IMR-90 (cell line): ENCODE data around the gene FAHD1. TPM values are rescaled to one million over a fixed set of nuclear protein-coding genes. Genes with fewer than 3 reads are reported as not detected.

Experiments used
- ATAC-seq: fragments of 200-7000 bp; cut with Tn5 transposase; 2 replicates; pipeline ENCODE4 v1.9.1; 2020; ENCODE audit warnings: low read depth, mild to moderate bottlenecking, moderate library complexity
- BruUV-seq: library from RNA; stranded (reverse); fragments of 400-500 nt; replicated peaks from 2 replicates; lab custom pipeline; 2021; lab: Mats Ljungman, UMichigan
- CTCF ChIA-PET: fragments of 300-600 bp; formaldehyde crosslinking; extraction: SDS; loops from one replicate; lab custom pipeline; 2021; ENCODE audit warnings: antibody characterized with exemption; lab: Yijun Ruan, JAX
- POLR2A ChIA-PET: fragments of 300-600 bp; sonication (Branson Sonifier 250); formaldehyde crosslinking; loops from one replicate; lab custom pipeline; 2022; ENCODE audit warnings: antibody characterized with exemption; ENCODE audit not compliant: unreplicated experiment; lab: Charles Lee
- DNase-seq: peaks from one replicate; pipeline ENCODE4 v3.0.0; 2013
- H2AFZ ChIP-seq: replicated peaks from 2 replicates; pipeline ENCODE3; 2013; ENCODE audit warnings: low read length, mild to moderate bottlenecking; ENCODE audit not compliant: poor library complexity
- H2AK5ac ChIP-seq: 2 replicates; pipeline ENCODE4 v1.6.1; 2013; ENCODE audit warnings: low read depth, low read length, inconsistent platforms
- H2AK9ac ChIP-seq: replicated peaks from 2 replicates; pipeline ENCODE3; 2013; ENCODE audit warnings: mild to moderate bottlenecking, low read depth, low read length, moderate library complexity; ENCODE audit not compliant: poor library complexity
- H2BK120ac ChIP-seq: 2 replicates; pipeline ENCODE4 v1.6.1; 2013; ENCODE audit warnings: low read depth, low read length, inconsistent platforms
- H2BK15ac ChIP-seq: 3 replicates; pipeline ENCODE4 v1.6.1; 2013; ENCODE audit warnings: low read depth, low read length, inconsistent platforms
- H2BK20ac ChIP-seq: 2 replicates; pipeline ENCODE4 v1.6.1; 2013; ENCODE audit warnings: low read depth, mild to moderate bottlenecking, inconsistent platforms, low read length, moderate library complexity
- H2BK5ac ChIP-seq: 2 replicates; pipeline ENCODE4 v1.6.1; 2013; ENCODE audit warnings: mild to moderate bottlenecking, low read depth, low read length, inconsistent platforms; ENCODE audit not compliant: poor library complexity, severe bottlenecking
- H3K14ac ChIP-seq: replicated peaks from 2 replicates; pipeline ENCODE4 v1.6.1; 2013; ENCODE audit warnings: low read depth, low read length, inconsistent platforms
- H3K18ac ChIP-seq: 2 replicates; pipeline ENCODE4 v1.6.1; 2013; ENCODE audit warnings: low read depth, low read length, control low read depth
- H3K23ac ChIP-seq: 2 replicates; pipeline ENCODE4 v1.6.1; 2013; ENCODE audit warnings: low read depth, low read length, inconsistent platforms
- H3K27ac ChIP-seq: 2 replicates; pipeline ENCODE4 v1.5.1; 2013; ENCODE audit warnings: mild to moderate bottlenecking, control low read depth, low read length; ENCODE audit not compliant: insufficient read depth
- H3K27me3 ChIP-seq: 2 replicates; pipeline ENCODE4 v1.6.1; 2013; ENCODE audit warnings: low read length; ENCODE audit not compliant: control insufficient read depth, insufficient read depth
- H3K36me3 ChIP-seq: 2 replicates; pipeline ENCODE4 v1.6.1; 2013; ENCODE audit warnings: low read length, mixed read lengths; ENCODE audit not compliant: control insufficient read depth, insufficient read depth
- H3K4ac ChIP-seq: 2 replicates; pipeline ENCODE4 v1.6.1; 2013; ENCODE audit warnings: low read depth, low read length, inconsistent platforms
- H3K4me1 ChIP-seq: 2 replicates; pipeline ENCODE4 v1.6.1; 2013; ENCODE audit warnings: low read length, mixed read lengths; ENCODE audit not compliant: control insufficient read depth, insufficient read depth
- H3K4me2 ChIP-seq: 2 replicates; pipeline ENCODE4 v1.6.1; 2013; ENCODE audit warnings: low read depth, mild to moderate bottlenecking, control low read depth, low read length, moderate library complexity
- H3K4me3 ChIP-seq: 2 replicates; pipeline ENCODE4 v1.5.1; 2013; ENCODE audit warnings: low read depth, mild to moderate bottlenecking, control low read depth, low read length, moderate library complexity; ENCODE audit not compliant: insufficient read depth
- H3K56ac ChIP-seq: 2 replicates; pipeline ENCODE4 v1.6.1; 2013; ENCODE audit warnings: low read length, inconsistent platforms; ENCODE audit not compliant: insufficient read depth; ENCODE audit errors: extremely low read depth
- H3K79me1 ChIP-seq, 2 experiments: 2 replicates each; pipeline ENCODE4 v1.6.1; 2013; ENCODE audit warnings: low read length in 2 of 2, inconsistent platforms in 1 of 2, low read depth in 1 of 2
- H3K9ac ChIP-seq: 2 replicates; pipeline ENCODE4 v1.6.1; 2013; ENCODE audit warnings: low read depth, low read length, control low read depth
- H3K9me1 ChIP-seq: 2 replicates; pipeline ENCODE4 v1.6.1; 2013; ENCODE audit warnings: low read length, inconsistent platforms; ENCODE audit not compliant: insufficient read depth
- H3K9me3 ChIP-seq: 2 replicates; pipeline ENCODE4 v1.6.1; 2013; ENCODE audit warnings: low read length; ENCODE audit not compliant: control insufficient read depth, insufficient read depth
- H4K20me1 ChIP-seq: 2 replicates; pipeline ENCODE4 v1.6.1; 2013; ENCODE audit warnings: low read length, inconsistent platforms; ENCODE audit not compliant: insufficient read depth
- H4K5ac ChIP-seq: 2 replicates; pipeline ENCODE4 v1.6.1; 2013; ENCODE audit warnings: mild to moderate bottlenecking, low read depth, low read length, control low read depth
- H4K8ac ChIP-seq, 2 experiments: 2 replicates each; pipeline ENCODE4 v1.6.1; 2013; ENCODE audit warnings: low read depth in 2 of 2, low read length in 2 of 2, control low read depth in 1 of 2, inconsistent platforms in 1 of 2
- H4K91ac ChIP-seq: 2 replicates; pipeline ENCODE4 v1.6.1; 2013; ENCODE audit warnings: low read depth, low read length, inconsistent platforms; ENCODE audit not compliant: insufficient read depth
- BHLHE40 ChIP-seq: fragments of 150-350 bp; IDR thresholded peaks from 2 replicates; pipeline ENCODE4 v1.6.1; 2016; ENCODE audit warnings: mild to moderate bottlenecking, low read depth, low read length
- CEBPB ChIP-seq: IDR thresholded peaks from 2 replicates; pipeline ENCODE4 v1.6.1; 2012; ENCODE audit warnings: low read depth, low read length, improper control_type of control experiment
- FOS ChIP-seq: fragments of 150-350 bp; IDR thresholded peaks from 2 replicates; pipeline ENCODE4 v1.6.1; 2016; ENCODE audit warnings: low read depth, low read length
- MAFK ChIP-seq: IDR thresholded peaks from 2 replicates; pipeline ENCODE4 v1.6.1; 2012; ENCODE audit warnings: low read depth, low read length, improper control_type of control experiment
- MAZ ChIP-seq: IDR thresholded peaks from 2 replicates; pipeline ENCODE4 v1.6.1; 2012; ENCODE audit warnings: low read depth, mild to moderate bottlenecking, low read length, improper control_type of control experiment, moderate library complexity, borderline replicate concordance
- MXI1 ChIP-seq: IDR thresholded peaks from 2 replicates; pipeline ENCODE4 v1.6.1; 2012; ENCODE audit warnings: low read depth, mild to moderate bottlenecking, low read length, moderate library complexity, borderline replicate concordance
- NFE2L2 ChIP-seq: fragments of 150-350 bp; IDR thresholded peaks from 2 replicates; pipeline ENCODE4 v1.6.1; 2016; ENCODE audit warnings: low read depth, mild to moderate bottlenecking, low read length
- POLR2A ChIP-seq: IDR thresholded peaks from 2 replicates; pipeline ENCODE4 v1.6.1; 2012; ENCODE audit warnings: mild to moderate bottlenecking, low read depth, low read length
- RAD21 ChIP-seq: IDR thresholded peaks from 2 replicates; pipeline ENCODE4 v1.6.1; 2012; ENCODE audit warnings: low read length, improper control_type of control experiment
- RCOR1 ChIP-seq: IDR thresholded peaks from 2 replicates; pipeline ENCODE4 v1.6.1; 2012; ENCODE audit warnings: mild to moderate bottlenecking, low read length, improper control_type of control experiment; ENCODE audit not compliant: insufficient replicate concordance
- RFX5 ChIP-seq: IDR thresholded peaks from 2 replicates; pipeline ENCODE4 v1.8.0; 2012; ENCODE audit warnings: low read depth, mild to moderate bottlenecking, low read length, moderate library complexity
- SMC3 ChIP-seq: fragments of 150-350 bp; IDR thresholded peaks from 2 replicates; pipeline ENCODE4 v1.6.1; 2016; ENCODE audit warnings: low read depth, mild to moderate bottlenecking, antibody characterized with exemption, low read length, moderate library complexity
- WGBS, 2 experiments: methylation state at CpG; one replicate each; pipeline versions ENCODE4 v1.1.5 to v1.1.7; 2013; ENCODE audit warnings: missing lambda C conversion rate in 2 of 2; ENCODE audit not compliant: insufficient read length in 1 of 2; ENCODE audit errors: extremely low coverage in 2 of 2; 5-methylcytosine and 5-hydroxymethylcytosine counted together
- dilution Hi-C: fragments of 300-500 bp; cut with HindIII; formaldehyde crosslinking; loops from one replicate; pipeline ENCODE4 v1.14.3; 2018; ENCODE audit warnings: low sequenced_read_pairs; ENCODE audit not compliant: unreplicated experiment
- in situ Hi-C: fragments of 300-500 bp; cut with MboI; formaldehyde crosslinking; loops from 3 replicates; pipeline ENCODE4 v1.14.3; 2019; ENCODE audit warnings: low sequenced_read_pairs, inconsistent platforms, mixed read lengths
- intact Hi-C: fragments of 100-400 bp; cut with micrococcal nuclease; formaldehyde crosslinking; loops from 2 replicates; pipeline ENCODE4 v1.10.0; 2022
- polyA plus RNA-seq, 3 experiments: library from polyadenylated mRNA; depleted of rRNA; stranded (reverse); fragments of >200 nt; gene quantifications; 2 replicates each; pipeline ENCODE4 v1.2.3, GENCODE V29; 2012; ENCODE audit warnings: low replicate concordance in 1 of 3
- total RNA-seq: library from RNA; depleted of rRNA; stranded (reverse); fragments of >200 nt; gene quantifications from 2 replicates; pipeline ENCODE4 v1.2.3, GENCODE V29; 2012
- TF ChIP-seq, protein P1 (sequence below): fragments of 150-350 bp; IDR thresholded peaks from 2 replicates; pipeline ENCODE4 v1.6.1; 2017; ENCODE audit warnings: mild to moderate bottlenecking, antibody characterized with exemption, low read length, low read depth
- TF ChIP-seq, protein P2 (sequence below): conservative IDR thresholded peaks from 2 replicates; pipeline ENCODE4 v1.5.1; 2012; ENCODE audit warnings: mild to moderate bottlenecking, low read depth, low read length, improper control_type of control experiment
- TF ChIP-seq, protein P3 (sequence below): fragments of 150-350 bp; IDR thresholded peaks from 2 replicates; pipeline ENCODE4 v1.6.1; 2016; ENCODE audit warnings: low read depth, mild to moderate bottlenecking, low read length, moderate library complexity, borderline replicate concordance

FAHD1 gene
- total and polyA plus RNA-seq, 2 of the 4 experiments (the other 2 are of a cell fraction): 65.3 to 85.9 TPM

DNA sequence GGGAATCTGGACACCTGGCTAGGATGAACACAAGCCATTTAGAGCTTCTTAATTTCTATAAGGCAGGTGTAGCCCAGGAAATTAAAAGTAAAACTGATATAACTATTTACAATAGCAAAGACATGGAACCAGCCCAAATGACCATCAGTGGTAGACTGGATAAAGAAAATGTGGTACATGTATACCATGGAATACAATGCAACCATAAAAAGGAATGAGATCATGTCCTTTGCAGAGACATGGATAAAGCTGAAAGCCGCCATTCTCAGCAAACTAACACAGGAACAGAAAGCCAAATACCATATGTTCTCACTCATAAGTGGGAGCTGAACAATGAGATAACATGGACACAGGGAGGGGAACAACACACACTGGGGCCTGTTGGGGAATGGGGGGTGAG lies 19.4 kb downstream of the FAHD1 start:
- ChIA-PET POLR2A (no interaction called here), CTCF (no interaction called here)
- Histone ChIP-seq H3K27me3 (peaks cover 17% of the 10 kb centered on the region), H4K8ac (no peak overlapping the region), H3K79me1 (no peaks in the 10 kb centered on the region), H3K4me2 (no peak overlapping the region), H3K14ac (no peak overlapping the region), H2BK5ac (no peak overlapping the region), H4K20me1 (no peaks in the 10 kb centered on the region), H2BK15ac (no peak overlapping the region), H3K9ac (no peak overlapping the region), H2AK5ac (no peak overlapping the region), H3K18ac (no peak overlapping the region), H2AFZ (no peak overlapping the region), H2BK20ac (no peak overlapping the region), H4K91ac (no peak overlapping the region), H3K27ac (no peak overlapping the region), H3K56ac (no peak overlapping the region), H3K4ac (no peak overlapping the region), H3K4me3 (no peak overlapping the region), H4K5ac (no peak overlapping the region), H3K23ac (no peak overlapping the region), H2AK9ac (no peak overlapping the region), H3K9me3 (no peaks in the 10 kb centered on the region), H3K9me1 (no peaks in the 10 kb centered on the region), H3K4me1 (no peaks in the 10 kb centered on the region), H2BK120ac (no peak overlapping the region), H3K36me3 (no peaks in the 10 kb centered on the region)
- TF ChIP-seq RCOR1 (no peak), BHLHE40 (no peak), SMC3 (no peak), POLR2A (no peak), CEBPB (no peak), MAFK (no peak), RFX5 (no peak), FOS (no peak), RAD21 (no peak), MXI1 (no peak), NFE2L2 (no peak), MAZ (no peak)
- TF ChIP-seq, protein P1, sequence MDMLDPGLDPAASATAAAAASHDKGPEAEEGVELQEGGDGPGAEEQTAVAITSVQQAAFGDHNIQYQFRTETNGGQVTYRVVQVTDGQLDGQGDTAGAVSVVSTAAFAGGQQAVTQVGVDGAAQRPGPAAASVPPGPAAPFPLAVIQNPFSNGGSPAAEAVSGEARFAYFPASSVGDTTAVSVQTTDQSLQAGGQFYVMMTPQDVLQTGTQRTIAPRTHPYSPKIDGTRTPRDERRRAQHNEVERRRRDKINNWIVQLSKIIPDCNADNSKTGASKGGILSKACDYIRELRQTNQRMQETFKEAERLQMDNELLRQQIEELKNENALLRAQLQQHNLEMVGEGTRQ: no peak
- TF ChIP-seq, protein P2, sequence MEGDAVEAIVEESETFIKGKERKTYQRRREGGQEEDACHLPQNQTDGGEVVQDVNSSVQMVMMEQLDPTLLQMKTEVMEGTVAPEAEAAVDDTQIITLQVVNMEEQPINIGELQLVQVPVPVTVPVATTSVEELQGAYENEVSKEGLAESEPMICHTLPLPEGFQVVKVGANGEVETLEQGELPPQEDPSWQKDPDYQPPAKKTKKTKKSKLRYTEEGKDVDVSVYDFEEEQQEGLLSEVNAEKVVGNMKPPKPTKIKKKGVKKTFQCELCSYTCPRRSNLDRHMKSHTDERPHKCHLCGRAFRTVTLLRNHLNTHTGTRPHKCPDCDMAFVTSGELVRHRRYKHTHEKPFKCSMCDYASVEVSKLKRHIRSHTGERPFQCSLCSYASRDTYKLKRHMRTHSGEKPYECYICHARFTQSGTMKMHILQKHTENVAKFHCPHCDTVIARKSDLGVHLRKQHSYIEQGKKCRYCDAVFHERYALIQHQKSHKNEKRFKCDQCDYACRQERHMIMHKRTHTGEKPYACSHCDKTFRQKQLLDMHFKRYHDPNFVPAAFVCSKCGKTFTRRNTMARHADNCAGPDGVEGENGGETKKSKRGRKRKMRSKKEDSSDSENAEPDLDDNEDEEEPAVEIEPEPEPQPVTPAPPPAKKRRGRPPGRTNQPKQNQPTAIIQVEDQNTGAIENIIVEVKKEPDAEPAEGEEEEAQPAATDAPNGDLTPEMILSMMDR: no peak
- TF ChIP-seq, protein P3, sequence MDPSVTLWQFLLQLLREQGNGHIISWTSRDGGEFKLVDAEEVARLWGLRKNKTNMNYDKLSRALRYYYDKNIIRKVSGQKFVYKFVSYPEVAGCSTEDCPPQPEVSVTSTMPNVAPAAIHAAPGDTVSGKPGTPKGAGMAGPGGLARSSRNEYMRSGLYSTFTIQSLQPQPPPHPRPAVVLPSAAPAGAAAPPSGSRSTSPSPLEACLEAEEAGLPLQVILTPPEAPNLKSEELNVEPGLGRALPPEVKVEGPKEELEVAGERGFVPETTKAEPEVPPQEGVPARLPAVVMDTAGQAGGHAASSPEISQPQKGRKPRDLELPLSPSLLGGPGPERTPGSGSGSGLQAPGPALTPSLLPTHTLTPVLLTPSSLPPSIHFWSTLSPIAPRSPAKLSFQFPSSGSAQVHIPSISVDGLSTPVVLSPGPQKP: no peak
- no CpG with 5 or more reads among the region's 1 CpG for WGBS, 2 experiments
- no peak for DNase-seq
- dilution Hi-C loops: no loop called here
- intact Hi-C loops: no loop called here
- in situ Hi-C loops: no loop called here
- no peak for ATAC-seq
- no TSS peak for BruUV-seq
